GM23338 (cell line): Measurements from ENCODE around the gene NDRG2. TPM values are rescaled to one million over a fixed set of nuclear protein-coding genes. Genes with fewer than 3 reads are reported as not detected.

Experiments
- ATAC-seq: fragments of 200-7000 bp; cut with Tn5 transposase; 3 replicates; pipeline ENCODE4 v1.9.1; 2020
- DNase-seq: peaks from one replicate; pipeline ENCODE4 v3.0.0-alpha.2; 2015; ENCODE audit warnings: low spot score
- H2AFZ ChIP-seq: fragments of 200-600 bp; sonication (generic); 2 replicates; pipeline ENCODE4 v1.8.0; 2016; ENCODE audit warnings: antibody characterized with exemption, mild to moderate bottlenecking, moderate library complexity
- H3F3A ChIP-seq: fragments of 200-600 bp; sonication (generic); replicated peaks from 2 replicates; pipeline ENCODE4 v1.8.0; 2017; ENCODE audit warnings: antibody characterized with exemption, mixed run types, low read depth
- H3K27ac ChIP-seq: fragments of 200-600 bp; sonication (generic); 2 replicates; pipeline ENCODE4 v1.6.1; 2016; ENCODE audit warnings: low read depth
- H3K27me3 ChIP-seq: fragments of 200-600 bp; sonication (generic); 2 replicates; pipeline ENCODE4 v1.8.0; 2016; ENCODE audit warnings: mild to moderate bottlenecking, mixed run types, moderate library complexity; ENCODE audit not compliant: insufficient read depth
- H3K36me3 ChIP-seq: fragments of 200-600 bp; sonication (generic); 2 replicates; pipeline ENCODE4 v1.8.0; 2016; ENCODE audit warnings: mild to moderate bottlenecking; ENCODE audit not compliant: insufficient read depth
- H3K4me1 ChIP-seq: fragments of 200-600 bp; sonication (generic); 2 replicates; pipeline ENCODE4 v1.8.0; 2016; ENCODE audit warnings: mild to moderate bottlenecking, moderate library complexity; ENCODE audit not compliant: insufficient read depth
- H3K4me2 ChIP-seq: fragments of 200-600 bp; sonication (generic); 2 replicates; pipeline ENCODE4 v1.7.1; 2017; ENCODE audit warnings: mixed run types
- H3K4me3 ChIP-seq: fragments of 200-600 bp; sonication (generic); 2 replicates; pipeline ENCODE4 v1.6.1; 2016; ENCODE audit warnings: mixed run types
- H3K79me2 ChIP-seq: fragments of 200-600 bp; sonication (generic); replicated peaks from 2 replicates; pipeline ENCODE4 v1.8.0; 2017; ENCODE audit warnings: mild to moderate bottlenecking; ENCODE audit not compliant: insufficient read depth
- H3K9me2 ChIP-seq: fragments of 200-600 bp; sonication (generic); 2 replicates; pipeline ENCODE4 v1.8.0; 2017; ENCODE audit not compliant: insufficient read depth
- H4K20me1 ChIP-seq: fragments of 200-600 bp; sonication (generic); replicated peaks from 2 replicates; pipeline ENCODE4 v1.8.0; 2017; ENCODE audit warnings: mild to moderate bottlenecking; ENCODE audit not compliant: insufficient read depth
- H3K27ac Mint-ChIP-seq: 2 replicates; pipeline ENCODE4 v1.8.0; 2020; ENCODE audit warnings: inconsistent platforms, mild to moderate bottlenecking, moderate library complexity, mixed read lengths
- H3K27me3 Mint-ChIP-seq: 3 replicates; pipeline ENCODE4 v1.8.0; 2022; ENCODE audit warnings: low read depth, mild to moderate bottlenecking, moderate library complexity, mixed read lengths, inconsistent platforms; ENCODE audit not compliant: insufficient read depth, poor library complexity
- H3K36me3 Mint-ChIP-seq: 3 replicates; pipeline ENCODE4 v1.8.0; 2021; ENCODE audit warnings: low read depth, mild to moderate bottlenecking, inconsistent platforms, moderate library complexity, mixed read lengths
- H3K4me1 Mint-ChIP-seq: 3 replicates; pipeline ENCODE4 v1.8.0; 2020; ENCODE audit warnings: mild to moderate bottlenecking, inconsistent platforms, mixed read lengths
- H3K4me3 Mint-ChIP-seq: 3 replicates; pipeline ENCODE4 v1.8.0; 2021; ENCODE audit warnings: moderate library complexity, mild to moderate bottlenecking, inconsistent platforms, mixed read lengths
- H3K9me3 Mint-ChIP-seq: 3 replicates; pipeline ENCODE4 v1.8.0; 2020; ENCODE audit warnings: moderate library complexity, mild to moderate bottlenecking, inconsistent platforms, mixed read lengths
- CREB1 ChIP-seq: fragments of 250-450 bp; sonication (Bioruptor Pico); IDR thresholded peaks from 2 replicates; pipeline ENCODE4 v1.5.0; 2020; ENCODE audit warnings: low read depth, mild to moderate bottlenecking, moderate library complexity
- EZH2 ChIP-seq: fragments of 200-600 bp; sonication (generic); IDR thresholded peaks from one replicate; pipeline ENCODE4 v1.8.0; 2017; ENCODE audit warnings: antibody characterized with exemption, mild to moderate bottlenecking, low read depth; ENCODE audit not compliant: unreplicated experiment
- EZH2phosphoT487 ChIP-seq: fragments of 200-600 bp; sonication (generic); IDR thresholded peaks from one replicate; pipeline ENCODE4 v1.8.1; 2018; ENCODE audit warnings: antibody characterized with exemption; ENCODE audit not compliant: unreplicated experiment
- JUNB ChIP-seq: IDR thresholded peaks from one replicate; pipeline ENCODE4 v1.6.1; 2016; ENCODE audit warnings: antibody characterized with exemption; ENCODE audit not compliant: unreplicated experiment
- NANOG ChIP-seq: IDR thresholded peaks from 2 replicates; pipeline ENCODE4 v1.6.1; 2016; ENCODE audit warnings: antibody characterized with exemption, borderline replicate concordance
- POLR2AphosphoS5 ChIP-seq: IDR thresholded peaks from 2 replicates; pipeline ENCODE4 v1.6.1; 2016; ENCODE audit warnings: antibody characterized with exemption, low read depth
- STAT1 ChIP-seq: IDR thresholded peaks from one replicate; pipeline ENCODE4 v1.6.1; 2016; ENCODE audit warnings: antibody characterized with exemption; ENCODE audit not compliant: unreplicated experiment
- ZNF114 ChIP-seq: fragments of 250-450 bp; sonication (Bioruptor Pico); IDR thresholded peaks from 2 replicates; pipeline ENCODE4 v1.5.0; 2020; ENCODE audit warnings: mild to moderate bottlenecking, moderate library complexity
- ZNF331 ChIP-seq: fragments of 250-450 bp; sonication (Bioruptor Pico); IDR thresholded peaks from 2 replicates; pipeline ENCODE4 v1.5.0; 2020; ENCODE audit warnings: low read depth, mild to moderate bottlenecking, moderate library complexity
- polyA plus RNA-seq: library from polyadenylated mRNA; unstranded; fragments of >200 nt; fragmentation: Nextera tagmentation; extraction: Ambion mirVana; gene quantifications from 2 replicates; pipeline ENCODE4 v1.2.1, GENCODE V29; 2016
- total RNA-seq: library from RNA; depleted of rRNA; stranded (reverse); fragments of >200 nt; shearing (Covaris generic); gene quantifications from 2 replicates; pipeline ENCODE4 v1.2.3, GENCODE V29; 2014
- TF ChIP-seq, protein P1 (sequence below): fragments of 250-450 bp; sonication (Bioruptor Pico); IDR thresholded peaks from 2 replicates; pipeline ENCODE4 v1.5.0; 2020; ENCODE audit warnings: mild to moderate bottlenecking, moderate library complexity
- TF ChIP-seq, protein P2 (sequence below), 2 experiments: fragments of 200-600 bp in 1 of 2; sonication (generic) in 1 of 2; conservative IDR thresholded peaks; 2 replicates each; pipeline versions ENCODE4 v1.5.1 to v1.6.1; 2016 to 2017; ENCODE audit warnings: antibody characterized with exemption in 2 of 2, low read depth in 2 of 2, mild to moderate bottlenecking in 2 of 2, moderate library complexity in 1 of 2
- TF ChIP-seq, protein P3 (sequence below): IDR thresholded peaks from one replicate; pipeline ENCODE4 v1.6.1; 2018; ENCODE audit warnings: antibody characterized with exemption; ENCODE audit not compliant: unreplicated experiment

Gene NDRG2
- total and polyA plus RNA-seq, 2 experiments from 2014 or later = 8.8 to 20.6 TPM

DNA sequence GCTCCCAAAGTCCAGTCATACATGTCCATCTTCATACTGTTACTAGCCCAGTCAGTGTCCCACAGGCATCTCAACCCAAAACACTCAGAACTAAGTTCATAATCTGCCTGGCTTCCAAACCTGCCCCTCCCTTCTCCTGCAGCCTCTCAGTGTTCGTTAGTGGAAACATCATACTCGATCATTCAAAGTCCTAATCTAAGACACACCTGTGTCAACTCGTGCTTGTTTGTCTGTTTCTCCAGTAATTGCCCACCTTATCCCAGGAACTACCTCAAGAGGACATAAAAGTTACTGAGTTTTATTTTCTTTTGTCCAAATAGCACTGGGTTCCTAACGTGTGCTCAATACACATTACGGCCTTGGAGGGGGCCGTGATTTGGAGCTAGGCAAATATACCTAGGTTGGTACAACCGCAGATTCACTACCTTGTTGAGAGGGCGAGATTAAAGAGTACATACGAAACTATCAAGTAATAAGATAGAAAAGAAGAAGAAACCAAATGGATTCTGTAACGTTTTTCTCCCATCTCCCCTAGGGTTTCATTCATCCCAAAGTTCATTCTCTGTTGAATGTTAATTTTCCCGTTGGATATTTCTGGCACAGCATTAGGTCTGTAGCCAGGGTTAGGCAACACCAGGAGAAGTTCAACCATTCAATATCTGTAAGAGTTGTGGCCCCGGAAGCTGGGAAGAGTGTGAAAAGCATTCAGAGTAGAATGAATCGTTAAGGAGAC, 35.9 kb upstream of the NDRG2 start (continued):
- TF ChIP-seq, protein P1, sequence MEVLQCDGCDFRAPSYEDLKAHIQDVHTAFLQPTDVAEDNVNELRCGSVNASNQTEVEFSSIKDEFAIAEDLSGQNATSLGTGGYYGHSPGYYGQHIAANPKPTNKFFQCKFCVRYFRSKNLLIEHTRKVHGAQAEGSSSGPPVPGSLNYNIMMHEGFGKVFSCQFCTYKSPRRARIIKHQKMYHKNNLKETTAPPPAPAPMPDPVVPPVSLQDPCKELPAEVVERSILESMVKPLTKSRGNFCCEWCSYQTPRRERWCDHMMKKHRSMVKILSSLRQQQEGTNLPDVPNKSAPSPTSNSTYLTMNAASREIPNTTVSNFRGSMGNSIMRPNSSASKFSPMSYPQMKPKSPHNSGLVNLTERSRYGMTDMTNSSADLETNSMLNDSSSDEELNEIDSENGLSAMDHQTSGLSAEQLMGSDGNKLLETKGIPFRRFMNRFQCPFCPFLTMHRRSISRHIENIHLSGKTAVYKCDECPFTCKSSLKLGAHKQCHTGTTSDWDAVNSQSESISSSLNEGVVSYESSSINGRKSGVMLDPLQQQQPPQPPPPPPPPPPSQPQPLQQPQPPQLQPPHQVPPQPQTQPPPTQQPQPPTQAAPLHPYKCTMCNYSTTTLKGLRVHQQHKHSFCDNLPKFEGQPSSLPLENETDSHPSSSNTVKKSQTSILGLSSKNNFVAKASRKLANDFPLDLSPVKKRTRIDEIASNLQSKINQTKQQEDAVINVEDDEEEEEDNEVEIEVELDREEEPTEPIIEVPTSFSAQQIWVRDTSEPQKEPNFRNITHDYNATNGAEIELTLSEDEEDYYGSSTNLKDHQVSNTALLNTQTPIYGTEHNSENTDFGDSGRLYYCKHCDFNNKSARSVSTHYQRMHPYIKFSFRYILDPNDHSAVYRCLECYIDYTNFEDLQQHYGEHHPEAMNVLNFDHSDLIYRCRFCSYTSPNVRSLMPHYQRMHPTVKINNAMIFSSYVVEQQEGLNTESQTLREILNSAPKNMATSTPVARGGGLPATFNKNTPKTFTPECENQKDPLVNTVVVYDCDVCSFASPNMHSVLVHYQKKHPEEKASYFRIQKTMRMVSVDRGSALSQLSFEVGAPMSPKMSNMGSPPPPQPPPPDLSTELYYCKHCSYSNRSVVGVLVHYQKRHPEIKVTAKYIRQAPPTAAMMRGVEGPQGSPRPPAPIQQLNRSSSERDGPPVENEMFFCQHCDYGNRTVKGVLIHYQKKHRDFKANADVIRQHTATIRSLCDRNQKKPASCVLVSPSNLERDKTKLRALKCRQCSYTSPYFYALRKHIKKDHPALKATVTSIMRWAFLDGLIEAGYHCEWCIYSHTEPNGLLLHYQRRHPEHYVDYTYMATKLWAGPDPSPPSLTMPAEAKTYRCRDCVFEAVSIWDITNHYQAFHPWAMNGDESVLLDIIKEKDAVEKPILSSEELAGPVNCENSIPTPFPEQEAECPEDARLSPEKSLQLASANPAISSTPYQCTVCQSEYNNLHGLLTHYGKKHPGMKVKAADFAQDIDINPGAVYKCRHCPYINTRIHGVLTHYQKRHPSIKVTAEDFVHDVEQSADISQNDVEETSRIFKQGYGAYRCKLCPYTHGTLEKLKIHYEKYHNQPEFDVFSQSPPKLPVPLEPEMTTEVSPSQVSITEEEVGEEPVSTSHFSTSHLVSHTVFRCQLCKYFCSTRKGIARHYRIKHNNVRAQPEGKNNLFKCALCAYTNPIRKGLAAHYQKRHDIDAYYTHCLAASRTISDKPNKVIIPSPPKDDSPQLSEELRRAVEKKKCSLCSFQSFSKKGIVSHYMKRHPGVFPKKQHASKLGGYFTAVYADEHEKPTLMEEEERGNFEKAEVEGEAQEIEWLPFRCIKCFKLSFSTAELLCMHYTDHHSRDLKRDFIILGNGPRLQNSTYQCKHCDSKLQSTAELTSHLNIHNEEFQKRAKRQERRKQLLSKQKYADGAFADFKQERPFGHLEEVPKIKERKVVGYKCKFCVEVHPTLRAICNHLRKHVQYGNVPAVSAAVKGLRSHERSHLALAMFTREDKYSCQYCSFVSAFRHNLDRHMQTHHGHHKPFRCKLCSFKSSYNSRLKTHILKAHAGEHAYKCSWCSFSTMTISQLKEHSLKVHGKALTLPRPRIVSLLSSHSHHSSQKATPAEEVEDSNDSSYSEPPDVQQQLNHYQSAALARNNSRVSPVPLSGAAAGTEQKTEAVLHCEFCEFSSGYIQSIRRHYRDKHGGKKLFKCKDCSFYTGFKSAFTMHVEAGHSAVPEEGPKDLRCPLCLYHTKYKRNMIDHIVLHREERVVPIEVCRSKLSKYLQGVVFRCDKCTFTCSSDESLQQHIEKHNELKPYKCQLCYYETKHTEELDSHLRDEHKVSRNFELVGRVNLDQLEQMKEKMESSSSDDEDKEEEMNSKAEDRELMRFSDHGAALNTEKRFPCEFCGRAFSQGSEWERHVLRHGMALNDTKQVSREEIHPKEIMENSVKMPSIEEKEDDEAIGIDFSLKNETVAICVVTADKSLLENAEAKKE (CRISPR knock-in tag) = no peak
- TF ChIP-seq POLR2AphosphoS5 = no peak

DNA sequence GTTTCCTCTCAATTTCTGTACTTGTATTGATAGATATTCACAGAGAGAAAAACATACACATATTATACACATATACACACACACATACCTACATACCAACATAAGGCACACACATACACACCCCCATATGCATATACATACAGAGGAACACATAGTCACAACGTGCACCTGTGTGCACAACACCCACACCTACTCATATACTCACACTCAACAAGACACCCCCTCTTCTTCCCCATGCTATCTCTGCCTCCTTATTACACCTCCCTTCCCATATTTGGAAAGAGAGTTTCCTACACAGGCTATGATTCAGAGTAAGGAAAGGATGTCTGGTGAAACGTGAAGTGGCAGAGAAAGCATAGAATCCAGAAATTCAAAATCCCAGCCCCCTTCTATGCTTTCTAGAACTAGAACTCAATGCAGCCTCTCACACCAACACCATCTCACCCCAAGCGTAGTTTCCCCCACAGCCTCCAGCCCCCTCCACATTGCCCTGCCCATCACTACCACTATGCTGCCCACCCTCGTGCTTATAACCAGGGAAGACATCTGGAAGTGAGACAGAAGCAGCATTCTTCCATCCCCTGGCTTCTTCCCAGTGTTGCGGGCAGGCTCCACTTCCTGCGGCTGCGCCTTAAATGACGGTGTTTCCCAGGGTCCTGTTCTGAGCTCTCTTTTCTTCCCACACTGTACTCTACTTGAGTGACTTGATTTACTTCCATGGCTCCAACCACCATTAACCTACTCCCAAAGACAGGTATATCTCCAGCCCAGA, 35.2 kb upstream of the NDRG2 start:
- H3K27me3 Mint-ChIP-seq = peaks cover 5% of the 10 kb centered on the region
- H3K9me3 Mint-ChIP-seq = no peaks in the 10 kb centered on the region
- no peaks in the 10 kb centered on the region for H3K36me3 Mint-ChIP-seq
- DNase-seq = no peak
- Histone ChIP-seq H2AFZ (no peak overlapping the region), H4K20me1 (no peaks in the 10 kb centered on the region), H3K4me2 (no peak overlapping the region), H3K36me3 (no peaks in the 10 kb centered on the region), H3K4me1 (peaks cover 6% of the 10 kb centered on the region; the same call in 1 of the 2 replicates), H3K27me3 (no peaks in the 10 kb centered on the region), H3K27ac (no peak overlapping the region), H3K9me2 (no peaks in the 10 kb centered on the region), H3K79me2 (no peaks in the 10 kb centered on the region), H3K4me3 (no peak overlapping the region), H3F3A (no peaks in the 10 kb centered on the region)
- no peak for ATAC-seq
- peaks cover 13% of the 10 kb centered on the region; the same call in 2 of the 3 replicates for H3K4me1 Mint-ChIP-seq
- no peak overlapping the region for H3K4me3 Mint-ChIP-seq
- no peak overlapping the region for H3K27ac Mint-ChIP-seq
- no peak for TF ChIP-seq EZH2phosphoT487
- no peak for TF ChIP-seq JUNB
- no peak for TF ChIP-seq CREB1 (CRISPR knock-in tag)
- no peak for TF ChIP-seq EZH2
- TF ChIP-seq, protein P2, sequence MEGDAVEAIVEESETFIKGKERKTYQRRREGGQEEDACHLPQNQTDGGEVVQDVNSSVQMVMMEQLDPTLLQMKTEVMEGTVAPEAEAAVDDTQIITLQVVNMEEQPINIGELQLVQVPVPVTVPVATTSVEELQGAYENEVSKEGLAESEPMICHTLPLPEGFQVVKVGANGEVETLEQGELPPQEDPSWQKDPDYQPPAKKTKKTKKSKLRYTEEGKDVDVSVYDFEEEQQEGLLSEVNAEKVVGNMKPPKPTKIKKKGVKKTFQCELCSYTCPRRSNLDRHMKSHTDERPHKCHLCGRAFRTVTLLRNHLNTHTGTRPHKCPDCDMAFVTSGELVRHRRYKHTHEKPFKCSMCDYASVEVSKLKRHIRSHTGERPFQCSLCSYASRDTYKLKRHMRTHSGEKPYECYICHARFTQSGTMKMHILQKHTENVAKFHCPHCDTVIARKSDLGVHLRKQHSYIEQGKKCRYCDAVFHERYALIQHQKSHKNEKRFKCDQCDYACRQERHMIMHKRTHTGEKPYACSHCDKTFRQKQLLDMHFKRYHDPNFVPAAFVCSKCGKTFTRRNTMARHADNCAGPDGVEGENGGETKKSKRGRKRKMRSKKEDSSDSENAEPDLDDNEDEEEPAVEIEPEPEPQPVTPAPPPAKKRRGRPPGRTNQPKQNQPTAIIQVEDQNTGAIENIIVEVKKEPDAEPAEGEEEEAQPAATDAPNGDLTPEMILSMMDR (conservative IDR thresholded peaks at IDR 0.05; ENCODE audit: low read depth in 2 of 2) = no peak
- no peak for TF ChIP-seq ZNF331 (CRISPR knock-in tag)
- TF ChIP-seq, protein P3, sequence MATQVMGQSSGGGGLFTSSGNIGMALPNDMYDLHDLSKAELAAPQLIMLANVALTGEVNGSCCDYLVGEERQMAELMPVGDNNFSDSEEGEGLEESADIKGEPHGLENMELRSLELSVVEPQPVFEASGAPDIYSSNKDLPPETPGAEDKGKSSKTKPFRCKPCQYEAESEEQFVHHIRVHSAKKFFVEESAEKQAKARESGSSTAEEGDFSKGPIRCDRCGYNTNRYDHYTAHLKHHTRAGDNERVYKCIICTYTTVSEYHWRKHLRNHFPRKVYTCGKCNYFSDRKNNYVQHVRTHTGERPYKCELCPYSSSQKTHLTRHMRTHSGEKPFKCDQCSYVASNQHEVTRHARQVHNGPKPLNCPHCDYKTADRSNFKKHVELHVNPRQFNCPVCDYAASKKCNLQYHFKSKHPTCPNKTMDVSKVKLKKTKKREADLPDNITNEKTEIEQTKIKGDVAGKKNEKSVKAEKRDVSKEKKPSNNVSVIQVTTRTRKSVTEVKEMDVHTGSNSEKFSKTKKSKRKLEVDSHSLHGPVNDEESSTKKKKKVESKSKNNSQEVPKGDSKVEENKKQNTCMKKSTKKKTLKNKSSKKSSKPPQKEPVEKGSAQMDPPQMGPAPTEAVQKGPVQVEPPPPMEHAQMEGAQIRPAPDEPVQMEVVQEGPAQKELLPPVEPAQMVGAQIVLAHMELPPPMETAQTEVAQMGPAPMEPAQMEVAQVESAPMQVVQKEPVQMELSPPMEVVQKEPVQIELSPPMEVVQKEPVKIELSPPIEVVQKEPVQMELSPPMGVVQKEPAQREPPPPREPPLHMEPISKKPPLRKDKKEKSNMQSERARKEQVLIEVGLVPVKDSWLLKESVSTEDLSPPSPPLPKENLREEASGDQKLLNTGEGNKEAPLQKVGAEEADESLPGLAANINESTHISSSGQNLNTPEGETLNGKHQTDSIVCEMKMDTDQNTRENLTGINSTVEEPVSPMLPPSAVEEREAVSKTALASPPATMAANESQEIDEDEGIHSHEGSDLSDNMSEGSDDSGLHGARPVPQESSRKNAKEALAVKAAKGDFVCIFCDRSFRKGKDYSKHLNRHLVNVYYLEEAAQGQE = no peak
- TF ChIP-seq POLR2AphosphoS5 = no peak
- TF ChIP-seq STAT1 = no peak
- no peak for TF ChIP-seq ZNF114 (CRISPR knock-in tag)
- TF ChIP-seq NANOG = no peak
